GM23248 (cell line): Measurements from ENCODE around the gene TARBP1. TPM values are rescaled to one million over a fixed set of nuclear protein-coding genes. Genes with fewer than 3 reads are reported as not detected.

Source experiments
- DNase-seq: peaks from one replicate; pipeline ENCODE4 v3.0.0-alpha.2; 2015
- H2AFZ ChIP-seq: fragments of 200-600 bp; sonication (generic); 2 replicates; pipeline ENCODE4 v1.6.1; 2016; ENCODE audit warnings: antibody characterized with exemption
- H3F3A ChIP-seq: fragments of 200-600 bp; sonication (generic); 2 replicates; pipeline ENCODE4 v1.6.1; 2016; ENCODE audit warnings: mild to moderate bottlenecking, antibody characterized with exemption, mixed run types; ENCODE audit not compliant: insufficient read depth
- H3K27ac ChIP-seq: fragments of 200-600 bp; sonication (generic); 2 replicates; pipeline ENCODE4 v1.5.1; 2016; ENCODE audit warnings: mild to moderate bottlenecking
- H3K27me3 ChIP-seq: fragments of 200-600 bp; sonication (generic); replicated peaks from 2 replicates; pipeline ENCODE4 v1.6.1; 2016; ENCODE audit warnings: mild to moderate bottlenecking; ENCODE audit not compliant: insufficient read depth
- H3K36me3 ChIP-seq: fragments of 200-600 bp; sonication (generic); 2 replicates; pipeline ENCODE4 v1.6.1; 2016; ENCODE audit warnings: low read depth, mild to moderate bottlenecking
- H3K4me1 ChIP-seq: fragments of 200-600 bp; sonication (generic); 2 replicates; pipeline ENCODE4 v1.6.1; 2016; ENCODE audit warnings: mild to moderate bottlenecking; ENCODE audit not compliant: insufficient read depth
- H3K4me2 ChIP-seq: fragments of 200-600 bp; sonication (generic); one replicate; pipeline ENCODE4 v1.6.1; 2016; ENCODE audit warnings: mild to moderate bottlenecking; ENCODE audit not compliant: unreplicated experiment
- H3K4me3 ChIP-seq: fragments of 200-600 bp; sonication (generic); 2 replicates; pipeline ENCODE4 v1.5.1; 2016; ENCODE audit warnings: mild to moderate bottlenecking
- H3K79me2 ChIP-seq: fragments of 200-600 bp; sonication (generic); 2 replicates; pipeline ENCODE4 v1.6.1; 2016; ENCODE audit warnings: mild to moderate bottlenecking; ENCODE audit not compliant: insufficient read depth
- H3K9ac ChIP-seq: fragments of 200-600 bp; sonication (generic); 2 replicates; pipeline ENCODE4 v1.6.1; 2016; ENCODE audit warnings: mild to moderate bottlenecking
- H3K9me2 ChIP-seq: fragments of 200-600 bp; sonication (generic); 2 replicates; pipeline ENCODE4 v1.6.1; 2016; ENCODE audit warnings: mixed run types, mild to moderate bottlenecking, moderate library complexity; ENCODE audit not compliant: insufficient read depth
- H3K9me3 ChIP-seq: fragments of 200-600 bp; sonication (generic); one replicate; pipeline ENCODE4 v1.6.1; 2017; ENCODE audit warnings: low read depth
- H4K20me1 ChIP-seq: fragments of 200-600 bp; sonication (generic); 2 replicates; pipeline ENCODE4 v1.6.0; 2016; ENCODE audit not compliant: insufficient read depth
- EZH2 ChIP-seq: fragments of 200-600 bp; sonication (generic); IDR thresholded peaks from 2 replicates; pipeline ENCODE4 v1.6.1; 2018; ENCODE audit warnings: antibody characterized with exemption, mild to moderate bottlenecking; ENCODE audit not compliant: insufficient read depth, poor library complexity, severe bottlenecking
- EZH2phosphoT487 ChIP-seq: fragments of 200-600 bp; sonication (generic); IDR thresholded peaks from 2 replicates; pipeline ENCODE4 v1.6.1; 2018; ENCODE audit warnings: antibody characterized with exemption, moderate library complexity, mild to moderate bottlenecking, low read depth; ENCODE audit not compliant: insufficient read depth
- WGBS, 2 experiments: methylation state at CpG; one replicate each; pipeline ENCODE4 v1.1.6; 2015 to 2017; ENCODE audit warnings: low lambda C conversion rate in 2 of 2, low coverage in 1 of 2; ENCODE audit errors: missing lambda C conversion rate in 2 of 2; 5-methylcytosine and 5-hydroxymethylcytosine counted together
- in situ Hi-C: fragments of 300-500 bp; cut with MboI; formaldehyde crosslinking; loops from 2 replicates; pipeline ENCODE4 v1.15.0; 2020
- polyA plus RNA-seq: library from polyadenylated mRNA; unstranded; fragments of >200 nt; fragmentation: Nextera tagmentation; extraction: Ambion mirVana; gene quantifications from 2 replicates; pipeline ENCODE4 v1.2.1, GENCODE V29; 2016
- total RNA-seq: library from RNA; depleted of rRNA; stranded (reverse); fragments of >200 nt; shearing (Covaris generic); gene quantifications from 2 replicates; pipeline ENCODE4 v1.2.3, GENCODE V29; 2014

The TARBP1 gene
- total and polyA plus RNA-seq, 2 experiments from 2014 or later: 5.2 to 11.9 TPM

DNA sequence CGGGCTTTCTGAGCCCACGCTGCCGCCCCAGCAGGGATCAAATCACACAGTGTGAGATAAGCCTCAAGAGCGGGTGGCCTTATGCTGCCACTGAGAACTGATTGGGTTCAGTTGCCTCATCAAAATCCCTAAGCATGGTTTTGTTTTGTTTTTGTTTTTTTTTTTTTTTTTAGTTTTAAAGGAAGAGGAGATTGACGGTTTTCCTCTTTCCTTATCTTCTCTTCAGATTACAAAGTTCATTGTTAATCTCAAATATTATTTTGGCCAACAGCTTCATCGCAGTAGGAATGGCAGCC lies 105.1 kb downstream of the TARBP1 start:
- peak overlapping the region; percentile 89 for H3K4me2 ChIP-seq
- peaks cover 7% of the 10 kb centered on the region; the same call in 1 of the 2 replicates for H3K36me3 ChIP-seq
- peak overlapping the region; percentile 99 for H3K4me3 ChIP-seq
- TF ChIP-seq EZH2: no peak
- no peak for TF ChIP-seq EZH2phosphoT487
- H3K9me3 ChIP-seq: no peaks in the 10 kb centered on the region
- no peaks in the 10 kb centered on the region for H3K9me2 ChIP-seq
- H3K4me1 ChIP-seq: peaks cover 8% of the 10 kb centered on the region
- peak overlapping the region; percentile 98 for H3K9ac ChIP-seq
- H3K27me3 ChIP-seq: no peaks in the 10 kb centered on the region
- H3F3A ChIP-seq: 0 out of 2 replicates have a peak, but pooled peaks cover 9% of the 10 kb centered on the region
- H2AFZ ChIP-seq: peak overlapping the region; percentile 95
- no peaks in the 10 kb centered on the region for H4K20me1 ChIP-seq
- H3K79me2 ChIP-seq: peaks cover 46% of the 10 kb centered on the region
- no peak for DNase-seq
- in situ Hi-C loops: no loop called here
- 9 to 11% methylated on average over 6 of the region's 6 CpGs for WGBS, 2 experiments
- H3K27ac ChIP-seq: peak overlapping the region; percentile 94

DNA sequence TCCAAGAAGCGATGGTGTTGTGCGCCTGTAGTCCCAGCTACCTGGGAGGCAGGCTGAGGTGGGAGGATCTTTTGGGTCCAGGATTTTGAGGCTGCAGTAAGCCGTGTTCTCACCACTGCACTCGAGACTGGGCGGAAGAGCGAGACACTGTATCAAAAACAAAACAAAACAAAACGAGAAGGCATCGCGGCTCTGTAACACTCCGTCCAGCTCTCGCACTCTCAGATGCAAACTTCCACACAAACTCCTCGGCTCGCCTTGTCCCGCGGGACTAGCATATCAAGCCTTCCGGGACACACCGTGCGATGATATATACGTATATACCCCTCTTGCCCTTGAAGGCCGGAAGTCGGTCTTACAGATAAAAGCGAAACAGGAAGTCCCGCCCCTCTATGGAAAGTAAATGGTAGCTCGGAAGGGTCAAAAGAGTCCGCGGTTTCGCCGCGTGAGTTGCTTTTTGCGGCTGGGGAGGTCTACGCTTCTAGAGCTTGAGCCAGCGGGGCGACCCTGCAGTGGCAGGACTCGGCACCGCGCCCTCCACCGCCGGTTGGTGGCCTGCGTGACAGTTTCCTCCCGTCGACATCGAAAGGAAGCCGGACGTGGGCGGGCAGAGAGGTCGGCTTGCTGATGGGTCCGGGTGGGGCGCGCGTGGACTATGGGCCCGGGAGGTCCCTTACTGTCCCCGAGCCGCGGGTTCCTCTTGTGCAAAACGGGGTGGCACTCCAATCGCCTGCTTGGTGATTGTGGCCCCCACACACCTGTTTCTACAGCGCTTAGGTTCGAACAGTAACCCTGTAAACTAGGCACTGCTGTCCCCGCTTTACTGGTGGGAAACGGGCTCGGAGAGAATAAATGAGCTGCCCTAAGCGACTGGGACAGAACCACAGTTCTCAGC lies 105.7 kb downstream of the TARBP1 start, which contains the start of gene COA6:
TSS of gene COA6 (plus strand) at position 393 of the 895 bp plus-strand sequence. CDS start at position 404, 11 bp downstream.
- peak within 1 kb of the TSS; percentile 89 for H3K4me2 ChIP-seq
- no peak for TF ChIP-seq EZH2
- no peak for TF ChIP-seq EZH2phosphoT487
- in situ Hi-C loops: no loop called here

DNA sequence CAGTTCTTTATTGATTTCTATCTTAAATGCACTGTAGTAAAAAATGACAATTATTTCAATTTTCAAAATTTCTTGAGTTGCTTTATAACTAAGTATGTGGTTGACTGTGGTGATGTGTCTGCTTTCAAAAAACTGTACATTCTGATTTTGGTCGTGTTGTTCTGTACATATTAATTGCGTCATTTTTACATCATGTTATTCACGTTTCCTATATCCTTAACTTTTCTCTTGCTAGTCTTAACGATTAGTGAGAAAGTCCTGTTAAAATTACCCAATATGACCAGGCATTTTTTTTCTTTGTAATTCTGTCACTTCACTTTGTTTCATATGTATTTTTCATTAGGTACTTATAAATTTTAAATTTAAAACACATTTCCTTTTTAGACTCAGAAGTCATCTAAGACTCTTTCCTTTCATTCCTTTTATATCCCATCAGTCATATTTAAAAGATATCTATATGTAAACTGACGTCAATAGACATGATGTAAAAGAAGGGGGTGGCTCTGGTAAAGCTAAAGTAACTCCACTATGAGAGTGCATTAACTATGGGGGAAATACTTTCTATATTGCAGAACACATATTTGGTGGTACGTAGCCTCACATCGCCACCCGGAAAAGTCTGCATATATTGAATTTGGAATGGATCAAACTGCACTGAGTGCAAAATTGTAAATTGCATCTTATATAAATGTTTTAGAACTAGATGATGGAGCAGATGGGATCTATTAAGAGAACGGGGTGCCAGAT lies 106.8 kb downstream of the TARBP1 start:
- H3K9ac ChIP-seq: peak overlapping the region; percentile 98

More for the DNA sequence above, 105.7 kb downstream of the TARBP1 start, which contains the start of gene COA6:
- H3F3A ChIP-seq: 0 out of 2 replicates have a peak, but pooled peaks cover 9% of the 10 kb centered on the region
- H3K4me1 ChIP-seq: peaks cover 8% of the 10 kb centered on the region
- peak within 1 kb of the TSS; percentile 94 for H3K27ac ChIP-seq
- WGBS, 2 experiments: 1% methylated on average over 58 to 61 of the region's 62 CpGs
- no peaks in the 10 kb centered on the region for H4K20me1 ChIP-seq
- peaks cover 42% of the 10 kb centered on the region for H3K79me2 ChIP-seq
- peak within 1 kb of the TSS; percentile 99 for H3K4me3 ChIP-seq
- no peaks in the 10 kb centered on the region for H3K27me3 ChIP-seq
- peaks cover under 1% of the 10 kb centered on the region; the same call in 1 of the 2 replicates for H3K36me3 ChIP-seq
- peak; percentile 99 for DNase-seq
- H3K9me3 ChIP-seq: no peaks in the 10 kb centered on the region
- H3K9me2 ChIP-seq: no peaks in the 10 kb centered on the region
- peak within 1 kb of the TSS; percentile 95 for H2AFZ ChIP-seq
- peak within 1 kb of the TSS; percentile 98 for H3K9ac ChIP-seq

DNA sequence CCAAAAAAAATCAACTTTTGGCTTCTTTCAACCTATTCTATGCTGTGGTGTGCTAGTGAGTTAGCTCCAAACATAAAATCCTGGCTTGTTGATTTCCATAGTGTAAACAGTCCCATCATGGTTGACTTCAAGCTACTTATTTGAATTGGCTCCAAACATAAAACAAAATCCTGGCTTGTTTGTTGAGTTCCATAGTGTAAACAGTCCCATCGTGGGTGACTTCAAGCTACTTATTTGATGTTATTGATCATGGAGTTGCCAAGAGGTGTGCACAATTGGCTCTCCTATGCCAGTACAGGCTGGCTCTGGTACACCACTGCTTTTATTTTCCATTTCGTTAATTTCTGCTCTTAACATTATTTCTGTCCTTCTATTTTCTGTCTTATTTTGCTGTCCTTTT lies 107.6 kb downstream of the TARBP1 start:
- Histone ChIP-seq H3F3A (0 out of 2 replicates have a peak, but pooled peaks cover 9% of the 10 kb centered on the region), H3K9me3 (no peaks in the 10 kb centered on the region), H2AFZ (no peak overlapping the region), H3K27ac (no peak overlapping the region), H4K20me1 (no peaks in the 10 kb centered on the region), H3K9me2 (no peaks in the 10 kb centered on the region), H3K4me2 (no peak overlapping the region), H3K36me3 (no peaks in the 10 kb centered on the region; the same call in 1 of the 2 replicates), H3K4me1 (peaks cover 8% of the 10 kb centered on the region), H3K9ac (no peak overlapping the region), H3K79me2 (peaks cover 34% of the 10 kb centered on the region), H3K4me3 (no peak overlapping the region), H3K27me3 (no peaks in the 10 kb centered on the region)
- no peak for TF ChIP-seq EZH2phosphoT487
- no peak for TF ChIP-seq EZH2
- no peak for DNase-seq
- in situ Hi-C loops: no loop called here
- WGBS, 2 experiments: 0 to 4% methylated on average over 2 of the region's 2 CpGs

More for the DNA sequence above, 106.8 kb downstream of the TARBP1 start:
- peaks cover 38% of the 10 kb centered on the region for H3K79me2 ChIP-seq
- no peaks in the 10 kb centered on the region for H3K9me3 ChIP-seq
- peaks cover 8% of the 10 kb centered on the region for H3K4me1 ChIP-seq
- peak; percentile 32 for DNase-seq
- TF ChIP-seq EZH2phosphoT487: no peak
- no peak for TF ChIP-seq EZH2
- H3K4me3 ChIP-seq: peak overlapping the region; percentile 99
- H3F3A ChIP-seq: 0 out of 2 replicates have a peak, but pooled peaks cover 9% of the 10 kb centered on the region
- H3K27me3 ChIP-seq: no peaks in the 10 kb centered on the region
- no peaks in the 10 kb centered on the region for H4K20me1 ChIP-seq
- in situ Hi-C loops: no loop called here
- no peaks in the 10 kb centered on the region for H3K9me2 ChIP-seq
- 15 to 24% methylated on average over 9 of the region's 9 CpGs for WGBS, 2 experiments
- H3K4me2 ChIP-seq: peak overlapping the region; percentile 89
- H3K27ac ChIP-seq: peak overlapping the region; percentile 94
- no peaks in the 10 kb centered on the region; the same call in 1 of the 2 replicates for H3K36me3 ChIP-seq
- H2AFZ ChIP-seq: peak overlapping the region; percentile 95
